Natural killer cell (primary cell): ENCODE data around the gene GRM7. TPM values are rescaled to one million over a fixed set of nuclear protein-coding genes. Genes with fewer than 3 reads are reported as not detected.

ENCODE experiments used
- ATAC-seq, 3 donors: fragments of 150-1000 bp in 2 of 3; fragments of 200-7000 bp in 1 of 3; cut with Tn5 transposase; 1 replicate in 1 of 3; 2 replicates in 2 of 3; pipeline ENCODE4 v1.10.0; 2021; ENCODE audit warnings: mild to moderate bottlenecking in 2 of 3, moderate library complexity in 2 of 3
- DNase-seq, 2 donors: peaks; one replicate each; pipeline versions ENCODE4 v3.0.0 to v3.0.0-alpha.2; 2013 to 2021; ENCODE audit warnings: mixed read lengths in 1 of 2
- H3K27ac ChIP-seq: one replicate; pipeline ENCODE4 v1.5.1; 2013; ENCODE audit warnings: mild to moderate bottlenecking, low read length
- H3K27me3 ChIP-seq: one replicate; pipeline ENCODE4 v1.6.1; 2013; ENCODE audit warnings: low read length; ENCODE audit not compliant: control insufficient read depth, insufficient read depth
- H3K36me3 ChIP-seq: one replicate; pipeline ENCODE4 v1.6.1; 2013; ENCODE audit warnings: low read length; ENCODE audit not compliant: control insufficient read depth, insufficient read depth
- H3K4me1 ChIP-seq: one replicate; pipeline ENCODE4 v1.6.1; 2013; ENCODE audit warnings: low read length; ENCODE audit not compliant: control insufficient read depth, insufficient read depth
- H3K4me3 ChIP-seq: one replicate; pipeline ENCODE4 v1.5.1; 2013; ENCODE audit warnings: low read length
- H3K9me3 ChIP-seq: one replicate; pipeline ENCODE4 v1.6.1; 2013; ENCODE audit warnings: low read length; ENCODE audit not compliant: control insufficient read depth, insufficient read depth
- H3K27ac Mint-ChIP-seq, 2 donors: one replicate each; pipeline ENCODE4 v1.8.0; 2022; ENCODE audit warnings: mild to moderate bottlenecking in 2 of 2, mixed read lengths in 2 of 2, moderate library complexity in 1 of 2
- H3K27me3 Mint-ChIP-seq, 2 donors: one replicate each; pipeline ENCODE4 v1.8.0; 2022; ENCODE audit warnings: low read depth in 2 of 2, mixed read lengths in 2 of 2
- H3K36me3 Mint-ChIP-seq: one replicate; pipeline ENCODE4 v1.8.0; 2022; ENCODE audit warnings: mixed read lengths
- H3K4me1 Mint-ChIP-seq, 2 donors: one replicate each; pipeline ENCODE4 v1.8.0; 2022; ENCODE audit warnings: mixed read lengths in 2 of 2
- H3K4me3 Mint-ChIP-seq: one replicate; pipeline ENCODE4 v1.8.0; 2022; ENCODE audit warnings: mild to moderate bottlenecking, moderate library complexity, mixed read lengths
- H3K9me3 Mint-ChIP-seq, 2 donors: one replicate each; pipeline ENCODE4 v1.8.0; 2022; ENCODE audit warnings: mixed read lengths in 2 of 2
- whole genome bisulfite sequencing: methylation state at CpG from one replicate; pipeline ENCODE4 v1.1.7; 2013; ENCODE audit warnings: missing lambda C conversion rate; ENCODE audit not compliant: insufficient coverage; 5-methylcytosine and 5-hydroxymethylcytosine counted together
- intact Hi-C: fragments of 100-400 bp; cut with micrococcal nuclease; formaldehyde crosslinking; loops from one replicate; pipeline ENCODE4 v1.14.2; 2022
- total RNA-seq, 4 donors: library from RNA; stranded (reverse); fragments of 120-200 nt in 1 of 4; gene quantifications; one replicate each; pipeline versions ENCODE4 v1.2.3 to v1.2.4, GENCODE V29; 2013 to 2022
- TF ChIP-seq, protein P1 (sequence below): fragments of 200-600 bp; IDR thresholded peaks from one replicate; pipeline ENCODE4 v1.8.0; 2022; ENCODE audit warnings: antibody characterized with exemption

The GRM7 gene
- total RNA-seq, 3 donors from 2014 or later (not counting 1 experiment from before 2014, with no cell fraction given), result not detected

DNA sequence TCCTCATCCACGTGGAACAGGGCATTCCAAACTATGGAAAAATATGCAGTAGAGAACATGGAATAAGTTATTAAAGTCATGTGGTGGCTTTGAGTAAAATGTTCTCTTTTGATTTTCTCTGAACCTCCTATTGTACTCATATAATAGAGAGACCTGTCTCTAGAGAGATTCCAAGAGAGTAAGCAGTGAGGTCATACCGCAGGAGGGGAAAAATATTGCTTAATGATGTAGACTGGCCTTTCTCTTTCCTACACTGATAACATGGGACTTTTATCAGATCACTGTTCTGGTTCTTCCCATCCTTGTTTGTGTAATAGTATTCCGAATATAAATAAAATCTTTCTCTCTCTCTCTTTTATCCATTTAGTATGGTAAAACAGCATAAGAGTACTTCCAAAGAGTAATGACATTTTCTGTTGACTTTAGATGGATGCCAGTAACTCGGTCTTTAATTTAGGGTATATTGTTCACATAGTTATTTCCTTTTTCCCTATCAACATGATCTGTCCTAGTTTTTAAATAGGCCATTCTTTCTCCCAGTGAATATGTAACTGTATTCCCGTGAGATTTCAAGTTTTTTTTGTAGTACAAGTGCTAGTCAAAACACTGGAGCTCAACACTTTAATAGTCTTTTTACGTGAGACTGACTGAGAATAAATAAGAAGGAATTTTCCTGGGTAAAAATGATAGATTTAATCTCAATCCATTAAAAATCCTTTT lies 826.7 kb downstream of the GRM7 start:
- WGBS, result 100% methylated on average over 2 of the region's 6 CpGs
- TF ChIP-seq, protein P1, sequence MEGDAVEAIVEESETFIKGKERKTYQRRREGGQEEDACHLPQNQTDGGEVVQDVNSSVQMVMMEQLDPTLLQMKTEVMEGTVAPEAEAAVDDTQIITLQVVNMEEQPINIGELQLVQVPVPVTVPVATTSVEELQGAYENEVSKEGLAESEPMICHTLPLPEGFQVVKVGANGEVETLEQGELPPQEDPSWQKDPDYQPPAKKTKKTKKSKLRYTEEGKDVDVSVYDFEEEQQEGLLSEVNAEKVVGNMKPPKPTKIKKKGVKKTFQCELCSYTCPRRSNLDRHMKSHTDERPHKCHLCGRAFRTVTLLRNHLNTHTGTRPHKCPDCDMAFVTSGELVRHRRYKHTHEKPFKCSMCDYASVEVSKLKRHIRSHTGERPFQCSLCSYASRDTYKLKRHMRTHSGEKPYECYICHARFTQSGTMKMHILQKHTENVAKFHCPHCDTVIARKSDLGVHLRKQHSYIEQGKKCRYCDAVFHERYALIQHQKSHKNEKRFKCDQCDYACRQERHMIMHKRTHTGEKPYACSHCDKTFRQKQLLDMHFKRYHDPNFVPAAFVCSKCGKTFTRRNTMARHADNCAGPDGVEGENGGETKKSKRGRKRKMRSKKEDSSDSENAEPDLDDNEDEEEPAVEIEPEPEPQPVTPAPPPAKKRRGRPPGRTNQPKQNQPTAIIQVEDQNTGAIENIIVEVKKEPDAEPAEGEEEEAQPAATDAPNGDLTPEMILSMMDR, result no peak
- Histone ChIP-seq H3K36me3 (no peaks in the 10 kb centered on the region), H3K27me3 (no peaks in the 10 kb centered on the region), H3K4me1 (no peaks in the 10 kb centered on the region), H3K27ac (no peak overlapping the region), H3K9me3 (no peaks in the 10 kb centered on the region), H3K4me3 (no peak overlapping the region)
- Mint-ChIP-seq H3K9me3 (peaks cover 0 to 2% of the 10 kb centered on the region in 2 donors), H3K4me3 (no peak overlapping the region), H3K27ac (no peak overlapping the region), H3K4me1 (no peaks in the 10 kb centered on the region), H3K36me3 (no peaks in the 10 kb centered on the region), H3K27me3 (no peaks in the 10 kb centered on the region)
- no peak for DNase-seq
- intact Hi-C loops, result no loop called here
- ATAC-seq, result no peak

DNA sequence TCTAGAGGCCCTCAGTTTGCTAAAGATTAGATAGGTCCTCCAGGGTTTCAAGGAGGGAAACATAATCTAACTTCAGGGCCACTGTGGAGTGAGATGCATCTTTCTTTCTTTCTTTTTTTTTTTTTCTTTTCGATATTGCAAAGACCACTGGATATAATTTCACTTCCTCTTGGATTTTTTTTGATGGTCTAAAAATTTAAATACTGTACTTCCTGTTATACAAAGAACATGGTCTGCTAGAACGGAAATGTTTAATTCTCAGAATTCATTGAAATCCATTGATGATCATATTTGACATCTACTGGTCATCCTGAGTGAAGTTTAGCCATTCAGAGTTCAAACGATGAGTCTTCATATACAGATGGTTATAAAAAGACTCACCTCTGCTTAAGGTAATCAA lies 832.0 kb downstream of the GRM7 start:
- Mint-ChIP-seq H3K4me3 (no peak overlapping the region), H3K9me3 (peaks cover 0 to 2% of the 10 kb centered on the region in 2 donors), H3K27ac (no peak overlapping the region), H3K36me3 (no peaks in the 10 kb centered on the region), H3K4me1 (no peaks in the 10 kb centered on the region), H3K27me3 (no peaks in the 10 kb centered on the region)
- 66% methylated on average over 2 of the region's 3 CpGs for WGBS
- no peaks in the 10 kb centered on the region for H3K36me3 ChIP-seq
- ATAC-seq (no peak), DNase-seq (no peak)
- TF ChIP-seq, protein P1, result no peak
- H3K27ac ChIP-seq, result no peak overlapping the region
- no peaks in the 10 kb centered on the region for H3K4me1 ChIP-seq
- H3K9me3 ChIP-seq, result no peaks in the 10 kb centered on the region
- no peaks in the 10 kb centered on the region for H3K27me3 ChIP-seq
- intact Hi-C loops, result no loop called here
- no peak overlapping the region for H3K4me3 ChIP-seq

DNA sequence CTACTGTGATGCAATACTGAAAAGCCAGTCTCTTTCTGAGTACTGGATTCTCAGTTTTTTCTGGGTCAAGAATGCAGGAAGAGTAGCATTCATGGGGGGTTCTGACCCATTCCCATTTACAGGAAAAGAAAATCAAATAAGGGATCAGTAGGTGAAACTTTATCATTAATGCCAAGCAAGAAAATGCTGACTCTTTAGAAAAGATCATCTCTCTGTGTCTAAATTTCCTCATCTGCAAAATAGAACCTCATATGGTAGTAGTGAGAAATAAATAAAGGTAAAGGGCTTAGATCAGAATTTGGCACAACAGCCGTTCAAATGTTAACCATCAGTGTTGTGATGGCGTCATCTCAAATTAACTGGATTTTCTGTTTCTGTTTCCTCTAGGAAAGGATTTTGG lies 833.1 kb downstream of the GRM7 start:
- H3K4me3 ChIP-seq, result no peak overlapping the region
- no peak overlapping the region for H3K27ac Mint-ChIP-seq
- H3K9me3 Mint-ChIP-seq, result no peaks in the 10 kb centered on the region

More for the DNA sequence above, 833.1 kb downstream of the GRM7 start:
- no peaks in the 10 kb centered on the region for H3K9me3 ChIP-seq
- H3K4me1 ChIP-seq, result no peaks in the 10 kb centered on the region
- no peak for DNase-seq
- 93% methylated on average over 2 of the region's 2 CpGs for WGBS
- no peaks in the 10 kb centered on the region for H3K4me1 Mint-ChIP-seq
- H3K27me3 Mint-ChIP-seq, result no peaks in the 10 kb centered on the region
- intact Hi-C loops, result no loop called here
- no peak overlapping the region for H3K4me3 Mint-ChIP-seq
- no peaks in the 10 kb centered on the region for H3K36me3 ChIP-seq
- H3K27ac ChIP-seq, result no peak overlapping the region
- H3K27me3 ChIP-seq, result no peaks in the 10 kb centered on the region
- no peak for ATAC-seq
- no peaks in the 10 kb centered on the region for H3K36me3 Mint-ChIP-seq
- TF ChIP-seq, protein P1, result no peak
